Inflammatory macrophage treated with lipopolysaccharide for 1 hour (primary cell): ENCODE data around the gene GRIK4.
A peak's percentile ranks its signal among the peaks of the same experiment; 100 is the strongest.

Experiments used
- DNase-seq, 2 donors: peaks; one replicate each; pipeline ENCODE4 v3.0.0-alpha.2; 2020 to 2022

Gene GRIK4

GRCh38 chr11:120789391-120789790, 277.8 kb downstream of the GRIK4 start:
- no peak for DNase-seq

DNA sequence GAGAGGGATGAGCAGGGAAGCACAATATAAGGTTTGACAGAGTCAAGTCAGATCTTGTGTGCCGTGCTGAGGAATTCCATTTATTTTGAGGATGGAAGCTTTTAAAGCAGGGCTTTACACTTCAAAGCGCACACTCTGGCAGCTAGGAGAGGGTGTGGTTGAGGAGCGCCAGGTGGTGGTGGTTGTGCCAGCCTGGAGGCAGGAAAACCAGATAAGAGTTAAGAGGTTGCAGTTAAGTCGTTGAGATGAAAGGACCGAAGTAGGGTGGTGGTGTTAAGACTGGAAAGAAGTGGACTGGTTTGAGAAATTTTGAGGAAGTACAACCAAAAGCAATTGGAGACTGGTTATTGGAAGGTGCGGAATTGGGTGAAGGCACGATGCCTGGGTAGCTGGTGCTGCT, 280.8 kb downstream of the GRIK4 start:
- no peak for DNase-seq

DNA sequence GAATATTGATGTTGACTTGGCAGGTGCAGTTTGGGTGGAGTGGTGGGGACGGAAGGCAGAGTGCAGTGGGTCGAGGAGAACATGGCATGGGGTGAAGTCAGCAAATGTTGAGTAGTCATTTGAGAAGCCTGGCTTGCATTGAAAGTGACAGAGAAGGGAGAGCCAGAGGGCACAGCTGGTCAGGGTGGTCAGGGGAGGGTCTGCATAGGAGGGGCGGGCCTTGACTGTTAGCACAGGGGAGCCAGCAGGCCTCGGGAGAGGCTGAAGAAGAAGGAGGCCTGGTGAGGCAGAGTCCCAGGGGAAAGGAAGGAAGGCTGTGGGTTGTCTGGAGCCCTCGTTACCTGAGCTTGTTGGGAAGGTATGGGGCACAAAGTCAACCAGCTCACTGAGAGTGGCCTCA, 281.6 kb downstream of the GRIK4 start:
- DNase-seq: no peak

DNA sequence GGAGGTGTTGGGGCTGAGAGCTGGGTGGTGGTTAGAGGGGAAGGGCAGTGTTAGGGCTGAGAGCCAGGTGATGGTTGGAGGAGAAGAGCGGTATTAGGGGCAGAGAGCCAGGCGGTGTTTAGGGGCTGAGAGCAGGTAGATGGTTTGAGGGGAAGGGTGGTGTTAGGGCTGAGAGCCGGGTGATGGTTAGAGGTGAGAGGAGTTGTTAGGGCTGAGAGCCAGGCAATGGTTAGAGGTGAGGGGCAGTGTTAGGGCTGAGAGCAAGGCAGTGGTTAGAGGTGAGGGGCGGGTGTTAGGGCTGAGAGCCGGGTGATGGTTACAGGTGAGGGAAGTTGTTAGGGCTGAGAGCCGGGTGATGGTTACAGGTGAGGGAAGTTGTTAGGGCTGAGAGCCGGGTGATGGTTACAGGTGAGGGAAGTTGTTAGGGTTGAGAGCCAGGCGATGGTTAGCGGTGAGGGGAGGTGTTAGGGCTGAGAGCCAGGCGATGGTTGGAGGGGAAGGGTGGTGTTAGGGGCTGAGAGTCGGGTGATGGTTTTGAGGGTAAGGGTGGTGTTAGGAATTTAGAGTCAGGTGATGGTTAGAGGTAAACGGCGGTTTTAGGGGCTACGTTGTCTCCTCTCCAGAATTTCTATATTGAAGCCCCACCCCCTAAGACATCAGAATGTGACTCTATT, 282.4 kb downstream of the GRIK4 start:
- no peak for DNase-seq

DNA sequence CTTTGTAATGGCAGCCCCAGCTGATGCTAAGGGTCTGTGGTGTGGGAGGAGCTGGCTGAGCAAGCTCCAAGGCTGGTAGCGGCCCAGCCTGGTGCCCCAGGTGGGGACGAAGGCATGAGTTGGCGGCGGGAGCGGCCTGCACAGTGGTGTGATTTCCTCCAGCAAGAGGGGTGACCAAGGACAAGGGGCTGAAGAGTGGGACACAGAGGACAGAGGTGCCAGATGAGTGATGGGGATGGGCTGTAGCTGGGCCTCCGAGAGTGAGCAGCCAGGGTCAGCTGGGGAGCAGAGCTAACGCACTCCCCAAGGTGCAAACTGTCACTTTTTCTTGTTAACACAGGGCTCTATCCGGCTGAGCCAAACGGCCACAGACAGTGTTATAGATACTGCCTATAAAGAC, 283.2 kb downstream of the GRIK4 start:
- DNase-seq: no peak

DNA sequence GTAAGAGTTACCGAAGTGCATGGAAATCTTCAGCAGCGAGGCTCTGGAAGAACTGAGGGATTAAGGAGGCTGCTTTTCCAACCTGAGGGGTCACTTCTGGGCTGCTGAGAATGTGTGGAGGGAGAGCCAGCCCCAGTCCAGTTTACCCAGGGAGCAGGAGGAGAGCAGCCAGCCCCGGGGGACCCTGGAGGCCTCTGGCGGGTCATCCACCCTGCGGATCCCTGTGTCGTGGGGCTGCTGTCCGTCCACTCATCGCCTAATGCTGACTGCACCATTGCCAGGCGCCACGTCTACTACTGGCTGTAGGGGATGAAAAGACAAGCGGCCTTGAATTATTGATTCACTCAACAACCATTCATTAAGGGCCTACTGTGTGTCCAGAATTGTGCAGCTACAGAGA, 283.6 kb downstream of the GRIK4 start:
- no peak for DNase-seq

DNA sequence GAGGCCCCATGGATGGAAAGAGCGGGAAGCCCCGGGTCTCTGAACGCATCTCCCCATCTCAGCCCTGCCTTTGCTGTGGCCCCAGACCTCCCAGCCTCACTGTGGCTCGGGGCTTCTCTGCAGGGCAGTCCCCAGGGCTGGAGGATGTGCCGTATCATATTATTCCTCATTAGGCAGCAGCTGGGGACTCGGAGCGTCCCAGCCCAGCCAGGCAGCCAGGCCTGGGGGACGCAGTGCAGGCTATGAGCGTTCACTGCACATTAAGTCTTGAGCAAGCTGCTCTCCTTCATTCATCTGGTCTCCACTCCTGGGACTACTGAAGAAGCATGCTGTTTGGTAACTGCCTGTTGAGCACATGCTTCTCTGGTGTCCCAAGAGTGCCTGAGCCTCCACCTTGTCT, 285.6 kb downstream of the GRIK4 start:
- DNase-seq: no peak

- DNase-seq: no peak
Measured at GRCh38 chr11:120798854-120799253, 287.3 kb downstream of the GRIK4 start.

GRCh38 chr11:120800206-120800605, 288.7 kb downstream of the GRIK4 start:
- DNase-seq: no peak

DNA sequence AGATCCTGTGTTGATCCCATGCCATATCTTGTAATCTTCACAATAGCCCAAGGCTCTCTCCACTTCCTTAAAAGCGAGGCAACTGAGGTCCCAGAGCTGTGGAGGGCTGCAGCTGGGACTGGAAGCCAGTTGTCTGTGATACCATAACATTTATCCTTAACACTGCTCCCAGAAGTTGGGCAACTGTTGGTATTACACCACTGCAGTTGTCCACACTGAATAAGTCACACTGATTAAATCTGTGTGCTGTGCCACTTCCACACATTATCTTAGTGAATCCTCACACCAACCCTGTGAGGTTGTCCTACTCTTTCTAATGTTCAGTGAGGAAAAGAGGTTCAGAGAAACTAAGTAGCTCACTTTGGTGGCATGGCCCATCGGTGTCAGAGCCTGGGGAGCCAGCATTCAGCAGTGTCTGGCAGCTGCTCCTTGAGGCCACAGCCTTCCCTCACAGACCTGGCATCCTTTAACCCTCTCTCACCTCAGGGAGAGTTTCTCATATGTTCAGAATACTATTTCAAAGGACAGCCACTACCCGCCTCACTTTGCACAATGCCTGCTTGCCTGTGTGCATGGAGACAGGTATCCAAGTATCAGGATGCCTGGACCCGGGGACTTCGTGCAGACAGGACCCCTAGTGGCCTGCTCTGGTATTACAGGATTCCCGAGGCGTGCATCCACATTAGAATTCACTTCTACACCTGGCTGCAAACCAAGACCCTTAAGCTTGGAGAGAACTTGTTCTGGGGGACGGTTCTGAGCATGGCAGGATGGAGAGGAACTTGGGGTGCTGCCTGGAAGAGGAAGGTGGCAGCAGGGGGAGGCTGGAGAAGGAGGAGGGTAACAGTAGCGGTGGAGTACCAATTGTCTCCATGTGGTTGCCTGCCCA, 290.5 kb downstream of the GRIK4 start:
- DNase-seq: peak; percentile 3 to 65

- no peak for DNase-seq
Measured at GRCh38 chr11:120805960-120806555, 294.5 kb downstream of the GRIK4 start.

DNA sequence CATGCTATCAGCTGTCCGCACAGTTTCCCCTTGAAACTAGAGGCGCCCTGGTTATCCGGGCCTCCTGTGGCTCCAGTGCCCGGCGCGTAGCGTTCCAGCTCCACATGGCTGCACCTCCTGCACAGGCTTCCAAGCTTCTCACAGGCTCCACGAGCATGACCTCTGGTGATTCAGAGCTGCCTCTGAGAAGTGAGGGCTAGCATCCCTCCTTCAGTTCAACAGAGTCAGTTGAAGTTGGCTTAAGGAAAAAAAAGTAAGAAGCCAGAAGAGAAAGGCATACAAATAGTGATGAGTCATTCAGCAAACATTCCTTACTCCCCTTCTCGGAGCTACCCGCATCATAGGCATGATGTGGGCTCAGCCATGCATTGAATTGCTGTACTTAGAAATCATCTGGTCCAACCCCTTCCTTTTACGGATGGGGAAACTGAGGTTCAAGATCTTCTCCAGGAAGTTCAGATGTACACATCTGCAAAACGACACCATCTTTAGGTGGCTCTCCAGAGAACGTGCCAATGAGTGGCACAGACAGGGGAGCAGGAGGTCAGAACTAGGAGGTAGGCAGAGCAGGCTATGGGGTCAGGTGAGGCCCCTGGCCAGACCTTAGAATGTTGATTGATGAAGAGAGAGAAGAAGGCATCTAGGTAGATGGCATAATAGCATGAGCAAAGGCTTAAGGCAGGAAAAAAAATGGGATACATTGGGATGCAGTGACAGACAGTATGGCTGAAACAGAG, 296.0 kb downstream of the GRIK4 start:
- no peak for DNase-seq

DNA sequence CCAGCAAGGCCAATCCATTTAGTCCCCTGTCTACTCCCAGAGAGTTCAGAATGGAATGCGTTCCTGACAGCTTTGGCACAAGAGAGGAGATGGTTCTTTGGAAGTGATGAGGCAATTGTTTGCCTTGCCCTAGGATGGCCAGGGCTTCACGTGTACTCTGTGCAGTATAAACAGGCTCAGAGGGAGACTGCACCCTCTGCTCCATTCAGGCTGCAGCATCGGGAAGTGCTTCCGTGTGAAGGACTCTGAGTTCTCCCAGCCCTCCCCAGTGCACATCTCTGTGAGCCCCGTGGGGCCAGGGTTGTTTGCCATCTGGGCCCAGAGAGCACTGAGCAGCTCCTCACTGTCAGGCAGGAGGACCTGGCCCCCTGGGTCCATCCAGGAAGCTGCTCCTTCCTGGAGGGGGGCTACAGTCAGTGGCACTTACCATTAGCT, 297.1 kb downstream of the GRIK4 start:
- DNase-seq: no peak

DNA sequence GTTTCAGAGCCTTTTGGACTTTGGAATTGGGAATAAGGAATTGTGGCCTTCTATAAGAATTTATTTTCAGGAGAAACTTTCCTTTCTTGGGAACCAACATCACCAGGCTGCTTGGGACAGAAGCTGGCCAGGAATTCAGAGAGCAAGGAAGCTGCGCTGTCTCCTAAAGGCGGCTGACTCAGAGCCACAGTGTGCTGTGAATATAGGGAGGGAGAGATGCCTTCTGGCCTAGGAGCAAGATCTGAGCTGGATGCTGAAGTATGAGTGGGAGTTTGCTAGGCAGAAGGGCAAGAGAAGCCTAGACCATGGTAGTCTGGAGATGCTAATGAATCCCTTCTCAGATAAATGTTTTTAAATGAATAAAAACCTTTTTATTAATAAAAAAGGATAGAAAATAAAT, 298.7 kb downstream of the GRIK4 start:
- no peak for DNase-seq

DNA sequence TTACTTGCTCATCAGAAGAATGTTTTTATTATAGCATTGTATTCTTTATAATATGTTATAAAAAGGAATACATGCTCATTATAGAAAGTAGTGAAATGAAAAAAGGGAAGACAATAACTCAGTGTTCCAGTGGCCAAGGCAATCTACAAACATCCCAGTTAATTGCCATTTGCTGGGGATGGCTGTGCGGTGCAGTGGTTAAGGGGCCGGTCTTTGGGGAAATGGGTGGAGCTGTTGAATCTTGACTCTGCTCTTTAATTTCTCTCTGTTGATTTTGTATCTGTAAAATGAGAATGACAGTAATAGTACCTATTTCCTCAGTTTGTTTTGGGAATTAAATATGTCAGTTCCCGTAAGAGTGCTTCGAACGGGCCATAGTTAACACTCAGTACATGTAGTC, 299.7 kb downstream of the GRIK4 start:
- no peak for DNase-seq

- DNase-seq: no peak
Measured at GRCh38 chr11:120811731-120812130, 300.2 kb downstream of the GRIK4 start.

- DNase-seq: no peak
Measured at GRCh38 chr11:120814531-120815318, 303.2 kb downstream of the GRIK4 start.

DNA sequence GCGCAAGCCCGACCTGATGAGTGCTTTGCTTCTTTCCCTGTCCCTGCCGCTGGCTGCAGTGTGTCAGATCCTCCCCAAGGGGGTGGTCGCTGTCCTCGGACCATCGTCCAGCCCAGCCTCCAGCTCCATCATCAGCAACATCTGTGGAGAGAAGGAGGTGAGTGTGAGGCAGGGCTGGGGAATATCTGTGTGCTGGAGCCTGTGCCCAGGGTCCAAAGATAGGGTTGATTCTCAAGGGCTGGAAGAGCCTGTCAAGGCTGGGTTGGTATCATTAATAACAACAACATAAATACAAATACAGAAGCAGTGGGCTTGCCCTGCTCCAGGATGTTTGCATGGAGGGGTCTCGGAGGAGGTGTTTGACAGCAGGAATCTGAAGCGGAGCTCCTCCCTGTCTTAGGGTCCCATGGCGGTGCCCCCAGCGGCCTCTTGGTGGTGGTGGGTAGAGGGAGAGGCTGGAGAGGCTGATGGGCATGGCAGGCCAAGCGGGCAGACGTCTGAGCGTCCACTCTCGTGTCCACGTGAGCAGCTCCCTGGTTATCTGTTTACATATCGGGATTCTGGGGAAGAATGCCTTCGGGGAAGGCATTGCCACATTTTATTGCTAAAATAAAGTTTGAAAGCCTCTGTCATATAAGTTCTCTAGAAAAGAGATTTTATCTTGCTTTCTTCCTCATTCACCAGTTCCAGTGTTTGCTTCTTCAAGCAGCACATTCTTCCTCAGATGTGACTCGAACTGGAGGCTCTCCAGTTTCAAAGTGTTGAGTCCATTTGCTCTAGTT, 304.0 kb downstream of the GRIK4 start:
- no peak for DNase-seq

DNA sequence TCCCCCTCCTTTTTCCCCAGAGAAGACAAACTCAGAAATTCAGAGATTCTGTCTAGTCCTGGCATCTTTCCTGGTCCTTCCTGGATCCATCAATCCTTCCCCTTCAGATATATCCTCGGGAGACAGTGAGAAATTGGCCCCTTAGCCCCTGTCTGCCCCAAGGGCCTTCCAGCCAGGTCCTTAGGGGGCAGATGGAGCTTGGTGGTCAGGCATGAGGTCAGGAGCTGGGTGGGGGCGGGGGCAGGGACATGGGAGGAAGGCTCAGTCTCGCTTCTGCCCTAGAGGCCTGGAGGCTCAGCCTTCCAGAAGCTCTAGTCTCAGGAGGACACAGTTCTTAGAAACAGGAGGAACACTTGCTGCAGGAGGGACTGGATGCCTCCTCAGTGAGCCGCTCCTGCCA, 304.6 kb downstream of the GRIK4 start:
- DNase-seq: no peak

- no peak for DNase-seq
Measured at GRCh38 chr11:120816711-120817110, 305.2 kb downstream of the GRIK4 start.

DNA sequence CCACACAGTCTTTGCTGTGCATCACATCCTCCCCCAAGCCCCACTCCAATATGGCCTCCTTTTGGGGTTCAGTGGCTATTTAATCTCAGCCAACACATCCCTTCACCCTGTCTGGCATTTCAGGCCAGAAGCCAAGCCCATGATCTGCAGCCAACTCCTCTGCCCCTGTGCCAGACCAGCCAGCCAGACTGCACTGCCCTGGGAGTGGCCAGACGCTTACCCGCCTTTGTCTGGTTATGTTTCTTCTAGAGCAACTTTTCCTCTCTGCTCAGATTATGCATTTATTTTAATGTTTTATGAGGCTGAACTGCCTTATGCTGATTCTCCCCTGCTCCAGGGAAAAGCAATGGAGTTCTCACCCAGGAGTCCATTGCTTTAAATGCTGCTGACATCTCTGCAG, 305.6 kb downstream of the GRIK4 start:
- no peak for DNase-seq

GRCh38 chr11:120818097-120818496, 306.5 kb downstream of the GRIK4 start:
- no peak for DNase-seq
